HepG2 (cell line): ENCODE data around the gene GIPC3. TPM values are rescaled to one million over a fixed set of nuclear protein-coding genes. Genes with fewer than 3 reads are reported as not detected.

Source experiments
- ARID3A ChIP-seq: IDR thresholded peaks from 2 replicates; pipeline ENCODE4 v1.6.1; 2012; ENCODE audit warnings: low read depth, low read length, improper control_type of control experiment
- CEBPG ChIP-seq: IDR thresholded peaks from 2 replicates; pipeline ENCODE4 v1.6.1; 2016
- CENPX ChIP-seq: sonication (generic); formaldehyde crosslinking; IDR thresholded peaks from 2 replicates; pipeline ENCODE4 v1.9.0; 2021; ENCODE audit warnings: mild to moderate bottlenecking, missing genetic modification reagents, moderate library complexity
- PAF1 ChIP-seq: IDR thresholded peaks from 2 replicates; pipeline ENCODE4 v1.6.1; 2016; ENCODE audit warnings: missing genetic modification reagents, missing compliant biosample characterization
- ZBTB26 ChIP-seq: IDR thresholded peaks from 2 replicates; pipeline ENCODE4 v1.6.1; 2016; ENCODE audit warnings: missing compliant biosample characterization, missing genetic modification reagents, borderline replicate concordance
- ZBTB7B ChIP-seq: sonication (generic); formaldehyde crosslinking; IDR thresholded peaks from 2 replicates; pipeline ENCODE4 v1.4.0; 2020; ENCODE audit warnings: missing genetic modification reagents
- ZNF609 ChIP-seq: sonication (generic); formaldehyde crosslinking; IDR thresholded peaks from 2 replicates; pipeline ENCODE4 v1.4.0; 2020; ENCODE audit warnings: mild to moderate bottlenecking, missing genetic modification reagents, borderline replicate concordance
- polyA plus RNA-seq, 8 experiments: library from polyadenylated mRNA; depleted of rRNA in 3 of 8; stranded (reverse) in 7 of 8; unstranded in 1 of 8; fragments of >200 nt; fragmentation: Illumina TruSeq in 4 of 8; extraction: Trizol in 4 of 8; gene quantifications; 2 replicates each; pipeline versions ENCODE4 v1.2.1 to v1.2.3, GENCODE V29; 2011 to 2016; ENCODE audit warnings: low read depth in 4 of 8, missing spikeins in 1 of 8, mixed read lengths in 1 of 8; ENCODE audit not compliant: insufficient read depth in 1 of 8
- total RNA-seq, 5 experiments: library from RNA; depleted of rRNA; stranded (reverse); fragments of >200 nt; fragmentation: Illumina TruSeq; extraction: Trizol; gene quantifications; 2 replicates each; pipeline ENCODE4 v1.2.3, GENCODE V29; 2016; ENCODE audit warnings: low read depth in 1 of 5

Gene GIPC3
- total and polyA plus RNA-seq, 2 of the 13 experiments (the other 11 are each of a cell fraction or from before 2014, with no cell fraction given) = 0.05 TPM; not detected in 1

- TF ChIP-seq ZBTB26 (CRISPR knock-in tag) (no peak), ARID3A (no peak), CENPX (no peak), ZNF609 (CRISPR knock-in tag) (no peak), CEBPG (CRISPR knock-in tag) (no peak), PAF1 (no peak), ZBTB7B (no peak)
- TF ChIP-seq, all 625 proteins: peak for 0
These were observed 30.4 kb downstream of the GIPC3 start (continued) for GRCh38 chr19:3615524-3616135.
